GM06990 (cell line): ENCODE results near the gene SLC66A2.

ENCODE experiments used
- DNase-seq: peaks from one replicate; pipeline ENCODE4 v3.0.0-alpha.2; 2011; ENCODE audit not compliant: insufficient read length; ENCODE audit errors: extremely low read depth
- H3K27me3 ChIP-seq: replicated peaks from 2 replicates; pipeline ENCODE4 v1.6.0; 2011; ENCODE audit warnings: low read length; ENCODE audit not compliant: control insufficient read depth, insufficient read depth
- H3K36me3 ChIP-seq: 2 replicates; pipeline ENCODE4 v1.5.1; 2011; ENCODE audit warnings: low read length; ENCODE audit not compliant: control insufficient read depth, insufficient read depth
- H3K4me3 ChIP-seq: replicated peaks from 2 replicates; pipeline ENCODE4 v1.5.1; 2011; ENCODE audit warnings: low read depth, mild to moderate bottlenecking, control low read depth, low read length
- CTCF ChIP-seq: IDR thresholded peaks from 2 replicates; pipeline ENCODE4 v1.5.1; 2011; ENCODE audit warnings: low read length, control low read depth, mild to moderate bottlenecking, inconsistent platforms; ENCODE audit not compliant: insufficient read depth, poor library complexity, severe bottlenecking

SLC66A2 gene

GRCh38 chr18:79988071-79988450, 36.6 kb upstream of the SLC66A2 start:
- H3K36me3 ChIP-seq, result peaks cover 4% of the 10 kb centered on the region

DNA sequence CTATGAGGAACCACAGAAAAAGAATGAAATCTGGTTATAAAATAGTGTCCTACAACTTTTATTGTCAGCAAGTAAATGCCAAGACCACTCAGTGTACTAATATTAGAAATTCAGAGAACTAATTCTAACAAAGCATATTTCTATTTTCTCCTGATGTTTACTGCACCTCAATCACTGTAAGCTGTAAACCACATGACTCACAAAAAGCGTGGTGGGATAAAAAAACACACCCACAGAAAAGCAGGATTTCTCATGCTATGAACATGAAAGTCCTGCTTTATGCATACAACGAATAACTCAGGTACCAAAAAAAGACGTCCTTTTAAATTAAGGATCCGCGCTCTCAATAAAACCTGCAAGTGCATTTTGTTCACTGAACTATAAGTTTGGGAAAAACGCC, 36.1 kb upstream of the SLC66A2 start:
- no peak for DNase-seq
- Histone ChIP-seq H3K27me3 (no peaks in the 10 kb centered on the region), H3K4me3 (peak overlapping the region; percentile 97), H3K36me3 (peaks cover 4% of the 10 kb centered on the region)
- TF ChIP-seq CTCF, result no peak

More at GRCh38 chr18:79988071-79988450, 36.6 kb upstream of the SLC66A2 start:
- Histone ChIP-seq H3K4me3 (peak overlapping the region; percentile 97), H3K27me3 (no peaks in the 10 kb centered on the region)
- DNase-seq, result no peak
- TF ChIP-seq CTCF, result peak; percentile 58

DNA sequence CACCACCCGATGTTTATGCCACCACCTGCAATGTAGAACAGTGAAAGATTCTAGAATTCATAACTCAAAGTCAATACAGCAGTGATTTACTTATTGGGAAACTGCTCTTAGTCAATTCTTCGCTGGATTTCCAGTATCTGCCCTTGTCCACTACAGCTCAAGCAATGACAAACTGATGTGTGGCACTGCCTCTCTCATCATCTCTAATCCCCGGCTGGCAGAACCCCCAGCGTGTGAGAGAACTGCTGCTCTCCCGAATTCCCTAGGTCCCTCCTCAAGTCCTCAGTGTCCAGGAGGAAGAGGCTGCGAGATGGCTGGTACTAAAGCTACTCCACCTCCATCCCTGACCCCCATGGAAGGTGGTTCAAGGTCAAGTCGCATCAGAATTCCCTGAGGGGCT, 35.3 kb upstream of the SLC66A2 start:
- peak overlapping the region; percentile 97 for H3K4me3 ChIP-seq
- peaks cover 4% of the 10 kb centered on the region for H3K36me3 ChIP-seq
- H3K27me3 ChIP-seq, result no peaks in the 10 kb centered on the region
- TF ChIP-seq CTCF, result no peak
- no peak for DNase-seq

- peaks cover 4% of the 10 kb centered on the region for H3K36me3 ChIP-seq
- no peak for DNase-seq
- H3K4me3 ChIP-seq, result no peak overlapping the region
- no peak for TF ChIP-seq CTCF
- no peaks in the 10 kb centered on the region for H3K27me3 ChIP-seq
Observed at GRCh38 chr18:79985172-79985571, 33.7 kb upstream of the SLC66A2 start.

GRCh38 chr18:79983793-79984192, 32.3 kb upstream of the SLC66A2 start:
- peaks cover 9% of the 10 kb centered on the region for H3K36me3 ChIP-seq

More at GRCh38 chr18:79983793-79984192, 32.3 kb upstream of the SLC66A2 start:
- Histone ChIP-seq H3K4me3 (no peak overlapping the region), H3K27me3 (no peaks in the 10 kb centered on the region)
- DNase-seq, result no peak
- no peak for TF ChIP-seq CTCF
